GM21737 (cell line): ENCODE data around the gene GLTP.
"Not testable (repeated sequence)": the region's sequence is repeated elsewhere in the genome, so short reads cannot be mapped to it uniquely, and the experiment has no call there.

Experiments
- ATAC-seq: cut with Tn5 transposase; IDR thresholded peaks from one replicate; pipeline ENCODE4 v1.9.1; 2021; ENCODE audit warnings: mild to moderate bottlenecking, moderate library complexity; ENCODE audit not compliant: unreplicated experiment

GLTP gene

DNA sequence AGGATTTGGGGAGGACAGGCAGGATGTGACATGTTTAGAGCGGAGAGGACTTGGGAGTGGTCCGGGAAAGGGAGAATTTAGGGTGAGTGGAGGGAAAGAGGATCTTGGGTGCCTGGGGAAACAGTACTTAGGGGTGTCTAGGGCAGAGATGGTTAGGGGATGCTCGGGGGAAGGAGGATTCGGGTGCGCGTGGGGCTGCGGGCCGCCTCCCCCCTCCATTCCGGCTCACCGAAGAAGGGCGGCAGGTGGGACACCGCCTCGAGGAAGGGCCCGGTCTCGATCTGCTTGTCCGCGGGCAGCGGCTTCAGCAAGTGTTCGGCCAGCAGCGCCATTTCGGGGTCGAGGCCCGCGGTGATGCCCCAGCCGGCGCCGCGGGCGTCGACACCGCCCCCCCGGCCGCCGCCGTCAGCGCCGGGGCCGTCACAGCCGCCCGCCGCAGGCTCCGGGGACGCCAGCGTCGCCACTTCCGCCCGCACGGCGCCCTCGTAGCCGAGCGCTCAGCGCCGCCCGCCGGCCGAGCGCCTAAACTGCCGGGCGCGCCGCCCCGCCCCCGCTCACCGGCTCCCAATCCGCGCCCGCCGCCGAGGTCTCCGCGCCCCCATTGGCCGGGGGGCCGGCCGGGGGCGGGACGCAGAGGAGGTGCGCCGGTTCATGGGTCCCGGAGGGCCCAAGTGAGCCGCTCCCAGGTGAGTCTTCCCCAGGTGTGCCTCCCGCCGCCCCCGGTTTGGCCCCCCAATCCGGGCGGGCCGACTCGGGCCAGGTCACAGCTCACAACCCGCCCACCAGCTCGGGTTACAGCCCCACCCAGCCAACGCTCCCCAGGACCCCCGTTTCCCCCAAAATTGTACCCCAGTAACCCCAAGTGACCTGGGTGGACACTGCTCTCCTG lies at the start of gene GLTP:
Gene GLTP (minus strand): TSS at position 499 of the 889 bp plus-strand sequence. CDS start 167 bp downstream, at position 332.
- ATAC-seq: peak; percentile 94

GRCh38 chr12:109929326-109929725 lies 49.0 kb upstream of the GLTP start:
- not testable (repeated sequence) for ATAC-seq

GRCh38 chr12:109928058-109928656 lies 47.8 kb upstream of the GLTP start:
- no peak for ATAC-seq

DNA sequence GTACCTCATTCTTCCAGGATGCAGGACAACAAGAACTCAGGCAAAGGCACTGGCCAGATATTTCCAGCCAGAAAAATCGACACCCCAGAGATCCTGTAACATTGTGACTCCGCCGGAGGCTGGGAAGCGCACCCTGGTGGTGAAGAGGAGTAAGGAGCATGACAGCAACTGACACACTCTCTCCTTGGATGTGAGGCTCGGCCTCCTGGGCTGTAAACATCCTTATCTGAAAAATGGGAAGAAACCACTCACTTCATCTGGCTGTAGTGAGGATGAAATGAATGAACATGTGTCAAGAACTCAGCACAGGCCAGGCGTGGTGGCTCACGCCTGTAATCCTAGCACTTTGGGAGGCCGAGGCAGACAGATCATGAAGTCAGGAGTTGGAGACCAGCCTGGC lies 47.3 kb upstream of the GLTP start:
- no peak for ATAC-seq

DNA sequence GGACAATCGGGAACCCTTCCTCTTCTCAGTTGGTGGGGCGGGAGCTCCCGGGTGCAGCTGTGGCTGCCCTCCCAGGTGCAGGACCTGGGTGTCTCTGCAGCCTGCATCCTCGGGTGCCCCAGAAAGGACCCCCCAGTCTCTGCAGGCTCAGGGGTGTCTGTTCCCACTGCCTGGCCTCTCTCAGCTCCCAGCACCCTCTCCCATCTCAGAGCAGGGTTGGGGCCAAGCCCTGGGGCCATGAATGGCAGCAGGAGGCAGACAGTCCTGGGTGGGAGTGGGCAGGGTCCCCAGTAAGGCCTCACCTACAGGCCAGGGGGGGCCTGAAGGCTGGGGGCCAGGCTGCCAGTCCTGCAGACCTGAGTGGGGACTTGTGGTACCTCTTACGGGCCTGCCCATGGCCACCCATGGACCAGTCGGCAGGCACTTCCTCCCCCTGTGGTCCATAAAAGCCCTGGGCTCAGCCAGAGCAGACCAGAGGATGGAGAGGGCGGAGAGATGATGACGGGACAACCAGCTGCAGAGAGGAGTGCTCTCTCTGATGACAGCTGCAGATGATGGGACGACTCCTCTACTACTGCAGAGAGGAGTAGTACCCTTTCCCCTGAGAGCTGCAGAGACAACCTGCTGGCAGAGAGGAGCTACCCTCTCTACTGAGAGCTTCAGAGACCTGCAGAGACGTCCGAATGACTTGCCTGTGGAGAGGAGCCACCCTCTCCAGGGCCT lies 46.3 kb upstream of the GLTP start:
- no peak for ATAC-seq

GRCh38 chr12:109926016-109926415 lies 45.7 kb upstream of the GLTP start:
- no peak for ATAC-seq

GRCh38 chr12:109925185-109925840 lies 45.0 kb upstream of the GLTP start:
- no peak for ATAC-seq

DNA sequence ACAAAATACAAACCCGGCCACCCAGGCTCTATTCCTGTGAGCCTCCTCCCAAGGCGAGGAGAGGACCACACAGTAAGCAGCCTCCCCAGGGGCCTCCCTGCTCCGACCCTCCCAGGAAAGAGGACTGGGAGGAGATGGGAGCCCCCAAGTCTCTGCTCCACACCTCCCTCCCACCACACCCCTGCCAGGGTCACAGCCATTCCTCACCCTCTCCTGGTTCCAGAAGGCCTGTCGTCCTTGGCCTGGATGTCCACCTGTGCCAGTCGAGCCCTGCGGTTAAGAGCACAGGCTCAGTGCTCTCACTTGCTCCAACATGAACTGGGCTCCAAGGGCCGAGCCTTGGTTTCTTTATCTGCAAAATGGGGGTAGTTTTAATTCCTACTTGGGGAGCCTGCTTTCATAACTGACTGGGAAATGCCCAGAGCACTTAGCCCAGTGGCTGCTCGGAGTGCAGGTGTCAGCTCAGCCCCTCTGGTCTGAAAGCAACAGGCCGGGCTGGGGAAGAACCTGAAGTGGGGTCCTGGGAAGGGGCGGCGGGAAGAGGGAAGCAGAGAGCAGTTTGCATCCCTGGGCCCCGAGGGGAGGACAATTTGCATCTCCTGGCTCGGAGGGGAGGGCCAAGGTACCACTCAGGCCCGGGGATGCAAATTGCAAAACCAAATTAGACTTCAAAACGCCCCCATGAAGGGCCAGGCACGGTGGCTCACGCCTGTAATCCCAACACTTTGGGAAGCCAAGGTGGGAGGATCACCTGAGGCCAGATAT lies 43.3 kb upstream of the GLTP start:
- ATAC-seq: no peak

- ATAC-seq: no peak
These were observed 42.7 kb upstream of the GLTP start for GRCh38 chr12:109923038-109923437.

DNA sequence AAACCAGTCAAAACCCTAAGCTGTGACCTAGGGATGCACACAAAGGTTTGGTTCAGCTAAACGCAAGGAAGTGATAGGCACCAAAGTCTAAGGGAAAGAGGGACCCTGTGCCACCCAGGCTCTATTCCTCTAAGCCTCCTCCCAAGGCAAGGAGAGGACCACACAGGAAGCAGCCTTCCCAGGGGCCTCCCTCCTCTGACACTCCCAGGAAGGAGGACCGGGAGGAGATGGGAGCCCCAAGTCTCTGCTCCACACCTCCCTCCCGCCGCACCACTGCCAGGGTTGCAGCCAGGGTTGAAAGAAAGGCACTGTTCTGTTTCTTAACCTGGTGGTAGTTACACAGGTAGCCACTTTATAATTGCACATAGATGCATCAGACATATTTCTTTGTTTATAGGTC lies 41.6 kb upstream of the GLTP start:
- ATAC-seq: no peak

GRCh38 chr12:109920261-109920780 lies 40.0 kb upstream of the GLTP start:
- ATAC-seq: no peak

GRCh38 chr12:109919456-109919855 lies 39.1 kb upstream of the GLTP start:
- no peak for ATAC-seq

DNA sequence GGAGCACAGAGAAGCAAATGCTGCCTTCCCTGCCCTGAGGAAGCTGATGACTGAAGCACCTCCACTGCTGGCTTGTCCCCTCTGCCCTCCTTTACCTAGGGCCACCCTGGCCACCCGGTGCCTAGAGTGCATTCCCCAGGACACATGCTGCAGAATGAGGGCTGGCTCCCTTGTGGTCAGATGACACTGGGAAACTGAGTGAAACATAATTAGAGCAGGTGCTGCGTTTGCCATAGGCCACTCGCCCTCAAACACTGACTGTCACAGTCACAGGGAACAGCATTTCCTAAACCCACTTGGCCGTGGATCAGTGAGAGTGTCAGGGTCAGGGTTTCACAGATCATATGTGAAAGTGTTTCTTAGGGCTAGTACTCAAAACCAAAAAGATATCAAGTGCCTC lies 35.7 kb upstream of the GLTP start:
- no peak for ATAC-seq

DNA sequence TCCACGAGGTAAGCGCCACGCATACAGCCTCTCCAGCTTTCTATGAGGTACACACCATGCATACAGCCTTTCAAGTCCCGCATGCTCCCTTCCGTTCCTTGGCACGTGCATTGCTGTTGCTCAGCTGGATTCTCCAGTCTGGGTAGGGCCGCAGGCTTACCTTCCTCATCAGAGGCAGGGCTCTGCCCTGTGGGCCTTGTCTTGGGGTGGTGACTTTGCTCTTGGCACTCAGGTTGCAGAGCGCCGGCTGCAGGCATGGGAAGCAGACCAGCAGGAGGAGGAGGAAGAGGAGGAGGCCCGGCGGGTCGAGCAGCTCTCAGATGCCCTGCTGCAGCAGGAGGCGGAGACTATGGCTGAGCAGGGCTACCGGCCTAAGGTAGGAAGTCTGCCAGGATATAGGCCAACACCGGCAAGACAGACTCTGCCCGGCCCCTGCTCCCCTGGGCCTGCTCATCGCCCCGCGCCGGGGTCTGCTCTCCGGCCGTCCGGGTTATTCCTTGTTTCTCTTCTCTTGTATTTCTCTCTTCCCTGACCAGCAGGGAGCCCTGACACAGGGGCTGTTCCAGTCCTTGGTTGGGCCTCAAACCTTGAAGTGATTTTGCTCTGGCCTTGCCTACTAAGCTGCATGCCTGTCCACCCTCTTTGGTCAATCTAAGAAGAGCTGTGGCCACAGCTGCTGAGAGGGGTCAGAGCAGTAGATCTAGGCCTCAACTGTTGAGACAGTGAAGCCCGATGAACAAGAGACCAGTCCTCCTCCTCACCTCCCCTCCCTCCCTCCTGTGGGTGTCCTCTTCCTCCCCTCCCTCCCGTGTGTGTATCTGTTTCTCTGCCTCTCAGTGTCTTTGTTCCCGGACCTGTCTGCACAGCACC lies 35.1 kb upstream of the GLTP start:
- no peak for ATAC-seq

GRCh38 chr12:109914461-109914860 lies 34.1 kb upstream of the GLTP start:
- no peak for ATAC-seq

GRCh38 chr12:109912855-109913321 lies 32.5 kb upstream of the GLTP start:
- no peak for ATAC-seq

DNA sequence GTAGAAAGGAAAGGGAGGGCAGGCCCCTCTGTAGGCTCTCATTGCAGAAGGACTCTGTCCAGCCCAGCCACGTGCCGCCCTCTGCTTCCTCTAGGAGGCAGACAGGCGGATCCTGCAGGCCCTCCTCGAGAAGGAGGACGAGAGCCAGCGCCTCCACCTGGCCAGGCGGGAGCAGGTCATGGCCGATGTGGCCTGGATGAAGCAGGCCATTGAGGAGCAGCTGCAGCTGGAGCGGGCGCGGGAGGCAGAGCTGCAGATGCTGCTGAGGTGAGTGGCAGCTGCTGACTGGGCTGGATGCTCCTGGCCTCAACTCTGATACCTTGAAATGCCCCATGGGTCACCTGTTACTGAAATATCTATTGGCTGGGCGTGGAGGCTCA lies 30.6 kb upstream of the GLTP start:
- ATAC-seq: no peak

GRCh38 chr12:109910254-109910968 lies 30.1 kb upstream of the GLTP start:
- no peak for ATAC-seq

GRCh38 chr12:109905301-109905700 lies 25.0 kb upstream of the GLTP start:
- ATAC-seq: no peak
